Choroid plexus epithelial cell (primary cell): ENCODE measurements around the gene ZNF443.
"Not testable (repeated sequence)": the region's sequence is repeated elsewhere in the genome, so short reads cannot be mapped to it uniquely, and the experiment has no call there.

ENCODE experiments used
- DNase-seq: peaks from one replicate; pipeline ENCODE4 v3.0.0-alpha.2; 2010; ENCODE audit warnings: low read depth
- H3K4me3 ChIP-seq: 2 replicates; pipeline ENCODE4 v1.5.1; 2011; ENCODE audit warnings: low read depth, mild to moderate bottlenecking, control low read depth, low read length, moderate library complexity
- TF ChIP-seq, protein P1 (sequence below): conservative IDR thresholded peaks from 2 replicates; pipeline ENCODE4 v1.5.1; 2011; ENCODE audit warnings: low read depth, mild to moderate bottlenecking, control low read depth, inconsistent platforms, low read length, moderate library complexity

Gene ZNF443

DNA sequence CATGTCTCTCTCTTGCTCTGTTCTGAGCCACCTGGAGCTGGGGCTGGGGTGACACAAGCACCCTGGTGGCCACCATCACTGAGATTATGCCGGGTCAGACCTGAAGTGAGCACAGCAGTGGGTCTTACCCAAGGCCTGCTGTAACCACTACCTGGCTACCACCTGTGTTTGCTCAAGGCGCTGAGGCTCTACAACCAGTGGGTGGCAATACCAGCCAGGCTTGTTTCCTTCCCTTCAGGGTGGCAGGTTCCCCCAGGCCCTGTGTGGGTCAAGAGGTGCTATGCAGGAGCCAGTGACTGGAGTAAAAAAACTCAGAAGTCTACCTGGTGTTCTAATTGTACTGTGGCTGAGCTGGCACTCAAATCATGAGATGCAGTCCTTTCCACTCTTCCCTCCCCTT lies 8.0 kb upstream of the ZNF443 start:
- DNase-seq: no peak
- TF ChIP-seq, protein P1, sequence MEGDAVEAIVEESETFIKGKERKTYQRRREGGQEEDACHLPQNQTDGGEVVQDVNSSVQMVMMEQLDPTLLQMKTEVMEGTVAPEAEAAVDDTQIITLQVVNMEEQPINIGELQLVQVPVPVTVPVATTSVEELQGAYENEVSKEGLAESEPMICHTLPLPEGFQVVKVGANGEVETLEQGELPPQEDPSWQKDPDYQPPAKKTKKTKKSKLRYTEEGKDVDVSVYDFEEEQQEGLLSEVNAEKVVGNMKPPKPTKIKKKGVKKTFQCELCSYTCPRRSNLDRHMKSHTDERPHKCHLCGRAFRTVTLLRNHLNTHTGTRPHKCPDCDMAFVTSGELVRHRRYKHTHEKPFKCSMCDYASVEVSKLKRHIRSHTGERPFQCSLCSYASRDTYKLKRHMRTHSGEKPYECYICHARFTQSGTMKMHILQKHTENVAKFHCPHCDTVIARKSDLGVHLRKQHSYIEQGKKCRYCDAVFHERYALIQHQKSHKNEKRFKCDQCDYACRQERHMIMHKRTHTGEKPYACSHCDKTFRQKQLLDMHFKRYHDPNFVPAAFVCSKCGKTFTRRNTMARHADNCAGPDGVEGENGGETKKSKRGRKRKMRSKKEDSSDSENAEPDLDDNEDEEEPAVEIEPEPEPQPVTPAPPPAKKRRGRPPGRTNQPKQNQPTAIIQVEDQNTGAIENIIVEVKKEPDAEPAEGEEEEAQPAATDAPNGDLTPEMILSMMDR: no peak

DNA sequence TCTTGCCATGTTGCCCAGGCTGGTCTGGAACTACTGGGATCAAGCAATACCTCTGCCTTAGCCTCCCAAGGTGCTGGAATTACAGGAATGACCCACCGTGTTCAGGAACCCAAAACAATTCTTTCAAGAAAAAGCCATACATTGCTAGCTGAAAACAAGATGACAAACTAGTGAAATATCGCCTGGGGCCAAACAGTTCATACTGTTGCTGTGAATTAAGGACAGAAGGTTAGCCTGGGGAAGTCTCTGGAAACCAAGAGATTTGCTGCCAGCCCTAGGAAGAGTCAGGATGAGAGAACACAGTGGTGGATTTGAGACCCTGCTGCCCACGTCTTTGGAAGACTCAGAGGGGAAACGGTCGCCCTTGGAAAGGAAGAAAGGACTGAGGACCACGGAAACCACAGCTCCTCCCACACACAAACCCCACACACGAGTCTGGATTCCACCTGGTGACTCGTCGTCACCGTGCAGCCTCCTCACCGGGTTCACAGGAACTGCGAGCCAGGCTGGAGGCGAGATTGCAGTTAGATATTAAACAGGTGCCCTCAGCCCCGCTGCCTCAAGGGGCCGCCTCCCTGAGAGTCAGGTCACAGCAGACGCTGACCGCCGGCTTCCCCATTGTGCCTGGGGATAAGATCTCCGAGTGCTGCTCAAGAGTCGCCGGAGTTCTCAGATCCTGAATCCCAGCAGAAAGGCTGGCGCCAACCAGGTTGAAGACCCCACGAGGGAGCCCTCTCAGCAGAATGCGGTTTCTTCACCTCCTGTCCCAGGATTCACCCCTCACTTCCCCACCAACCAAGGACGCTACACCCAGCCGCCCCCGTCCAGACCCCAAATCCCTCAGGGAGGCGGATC lies 908 bp downstream of the ZNF443 start:
- H3K4me3 ChIP-seq: peak overlapping the region; percentile 82
- DNase-seq: peak; percentile 8

More for the DNA sequence above, 8.0 kb upstream of the ZNF443 start:
- H3K4me3 ChIP-seq: no peak overlapping the region

DNA sequence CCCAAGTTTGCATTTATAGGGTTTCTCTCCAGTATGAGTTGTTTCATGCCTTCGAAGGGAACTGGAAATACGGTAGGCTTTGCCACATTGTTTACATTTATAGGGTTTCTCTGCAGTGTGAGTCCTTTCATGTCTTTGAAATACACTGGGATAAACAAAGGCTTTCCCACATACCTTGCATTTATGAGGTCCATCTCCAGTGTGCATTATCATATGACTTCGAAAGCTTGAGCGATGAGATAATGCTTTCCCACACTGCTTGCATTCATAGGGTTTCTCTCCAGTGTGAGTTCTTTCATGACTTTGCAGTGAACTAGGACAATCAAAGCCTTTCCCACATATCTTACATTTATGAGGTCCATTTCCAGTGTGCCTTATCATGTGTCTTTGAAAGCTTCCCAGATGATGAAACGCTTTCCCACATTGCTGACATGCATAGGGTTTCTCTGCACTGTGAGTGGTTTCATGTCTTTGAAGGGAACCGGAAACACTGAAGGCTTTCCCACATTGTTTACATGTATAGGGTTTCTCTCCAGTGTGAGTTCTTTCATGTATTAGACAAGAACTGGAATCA lies 10.0 kb downstream of the ZNF443 start:
- not testable (repeated sequence) for DNase-seq

DNA sequence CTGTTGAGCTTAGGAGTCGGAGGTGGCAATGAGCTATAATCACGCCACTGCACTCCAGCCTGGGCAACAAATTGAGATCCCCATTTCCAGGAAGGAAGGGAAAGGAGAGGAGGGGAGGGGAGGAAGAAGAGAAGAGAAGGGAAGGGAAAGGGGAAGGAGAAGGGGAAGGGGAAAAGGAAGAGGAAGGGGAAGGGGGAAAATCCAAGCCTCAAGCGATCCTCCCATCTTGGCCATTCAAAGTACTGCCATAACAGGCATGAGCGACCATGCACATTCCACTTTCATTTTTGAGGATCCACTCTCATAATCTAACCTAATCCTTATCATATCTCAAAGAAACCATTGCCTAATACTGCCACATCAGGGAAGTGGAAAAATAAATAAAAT lies 14.9 kb downstream of the ZNF443 start:
- no peak for DNase-seq
- TF ChIP-seq, protein P1: no peak
- no peak overlapping the region for H3K4me3 ChIP-seq

More for the DNA sequence above, 10.0 kb downstream of the ZNF443 start:
- H3K4me3 ChIP-seq: not testable (repeated sequence)

DNA sequence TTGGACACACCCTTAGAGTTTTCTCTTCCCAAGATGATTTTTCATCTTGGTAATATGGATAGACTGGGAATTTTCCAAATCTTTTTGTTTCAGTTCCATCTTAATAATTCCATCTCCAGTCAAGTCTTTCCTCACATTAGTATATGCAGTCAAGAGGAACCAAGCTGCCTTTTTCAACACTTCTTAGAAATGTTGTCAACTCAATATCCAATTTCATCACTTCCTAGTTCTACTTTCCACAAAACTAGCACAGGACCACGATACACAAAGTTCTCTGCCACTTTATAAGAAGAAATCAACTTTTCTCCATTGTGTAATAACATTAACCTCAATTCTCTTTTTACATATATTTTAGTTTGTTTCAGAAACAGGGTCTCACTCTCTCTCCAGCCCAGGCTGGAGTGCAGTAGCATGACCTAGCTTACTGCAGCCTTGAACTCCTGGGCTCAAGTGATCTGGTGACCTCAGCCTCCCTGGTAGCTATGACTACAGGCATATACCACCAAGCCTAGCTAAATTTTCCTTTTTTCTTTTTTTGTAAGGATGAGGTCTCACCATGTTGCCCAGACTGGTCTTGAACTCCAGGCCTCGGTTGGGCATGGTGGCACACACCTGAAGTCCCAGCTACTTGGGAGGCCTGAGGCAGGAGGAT lies 15.5 kb downstream of the ZNF443 start:
- no peak overlapping the region for H3K4me3 ChIP-seq
- TF ChIP-seq, protein P1: no peak
- no peak for DNase-seq

DNA sequence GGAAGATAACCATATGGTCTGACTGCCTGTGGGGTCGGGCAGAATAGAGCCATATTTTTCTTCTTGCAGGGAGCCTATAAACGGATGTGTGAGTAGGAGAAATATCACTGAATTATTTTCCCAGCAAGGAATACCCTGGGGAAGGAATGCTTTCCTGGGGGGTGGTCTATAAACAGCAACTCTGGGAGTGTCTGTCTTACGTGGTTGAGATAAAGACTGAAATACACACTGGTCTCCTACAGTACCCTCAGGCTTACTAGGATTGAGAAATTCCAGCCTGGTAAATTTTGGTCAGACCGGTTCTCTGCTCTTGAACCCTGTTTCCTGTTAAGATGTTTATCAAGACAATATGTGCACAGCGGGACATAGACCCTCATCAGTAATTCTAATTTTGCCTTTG lies 23.5 kb downstream of the ZNF443 start:
- DNase-seq, H3K4me3 ChIP-seq: not testable (repeated sequence)

DNA sequence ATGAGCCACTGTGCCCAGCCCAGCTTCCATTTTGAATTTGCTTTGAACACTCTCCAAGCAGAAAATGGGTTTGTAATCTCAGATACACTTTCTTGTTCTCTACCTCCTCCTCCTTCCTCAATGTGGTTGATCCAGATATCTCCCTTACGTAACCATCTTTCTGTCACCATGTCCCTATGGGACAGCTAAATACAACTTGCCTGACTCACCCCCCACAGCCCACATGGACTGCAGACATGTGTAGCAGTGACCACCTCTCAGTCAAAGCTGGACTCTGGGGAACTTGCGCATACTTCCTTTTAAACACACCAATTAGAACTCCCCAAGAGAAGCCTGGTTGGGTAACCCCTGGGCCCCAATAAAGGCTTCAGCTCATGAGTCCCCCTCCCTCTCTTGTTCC lies 28.9 kb downstream of the ZNF443 start:
- DNase-seq: no peak
- TF ChIP-seq, protein P1: no peak
- H3K4me3 ChIP-seq: no peak overlapping the region

DNA sequence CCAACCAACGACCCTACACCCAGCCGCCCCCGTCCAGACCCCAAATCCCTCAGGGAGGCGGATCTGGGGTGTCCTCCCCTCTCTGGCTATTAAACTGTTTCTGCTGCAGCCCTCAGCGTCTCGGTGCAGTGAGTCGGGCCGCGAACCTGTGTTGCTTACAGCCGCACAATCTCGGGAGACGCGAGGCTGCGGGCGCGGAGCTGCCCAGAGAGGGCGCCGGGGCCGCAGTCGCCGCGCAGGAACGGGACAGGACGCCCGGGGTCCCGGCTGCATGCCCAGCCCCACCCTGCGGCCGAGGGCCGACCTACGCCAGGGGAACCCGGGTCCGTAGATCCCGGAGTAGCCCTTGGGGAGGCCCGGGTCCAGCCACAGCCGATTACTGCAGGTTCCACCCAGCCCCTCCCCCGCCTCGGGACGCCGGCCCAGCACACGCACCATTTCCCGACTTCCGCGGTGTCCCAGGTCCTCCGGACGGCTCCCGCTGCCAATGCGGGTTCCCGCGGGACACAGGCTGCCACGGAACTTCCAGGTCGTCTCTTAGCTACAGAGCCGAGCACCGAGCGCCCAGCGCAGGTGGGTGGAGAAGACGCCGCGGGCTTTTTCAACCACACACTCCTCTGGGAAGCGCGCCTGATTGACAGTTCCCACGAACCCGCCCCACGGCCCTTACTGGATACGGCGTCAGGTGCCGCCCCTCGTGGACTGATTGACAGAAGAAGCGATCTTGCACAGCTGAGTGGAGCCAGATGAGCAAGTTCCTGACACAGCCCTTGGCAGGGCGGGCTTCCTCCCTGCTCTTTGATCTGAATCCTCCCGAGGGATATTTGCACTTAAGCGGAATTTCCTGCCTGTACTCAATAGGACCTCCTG lies 40.0 kb downstream of the ZNF443 start, which contains the start of gene ZNF799:
Gene ZNF799, minus strand, starts transcription at position 639 of the 870 bp plus-strand sequence. Its CDS starts 201 bp downstream, at position 438.
- TF ChIP-seq, protein P1: no peak
- H3K4me3 ChIP-seq: peak within 1 kb of the TSS; percentile 83
- peak; percentile 97 for DNase-seq

DNA sequence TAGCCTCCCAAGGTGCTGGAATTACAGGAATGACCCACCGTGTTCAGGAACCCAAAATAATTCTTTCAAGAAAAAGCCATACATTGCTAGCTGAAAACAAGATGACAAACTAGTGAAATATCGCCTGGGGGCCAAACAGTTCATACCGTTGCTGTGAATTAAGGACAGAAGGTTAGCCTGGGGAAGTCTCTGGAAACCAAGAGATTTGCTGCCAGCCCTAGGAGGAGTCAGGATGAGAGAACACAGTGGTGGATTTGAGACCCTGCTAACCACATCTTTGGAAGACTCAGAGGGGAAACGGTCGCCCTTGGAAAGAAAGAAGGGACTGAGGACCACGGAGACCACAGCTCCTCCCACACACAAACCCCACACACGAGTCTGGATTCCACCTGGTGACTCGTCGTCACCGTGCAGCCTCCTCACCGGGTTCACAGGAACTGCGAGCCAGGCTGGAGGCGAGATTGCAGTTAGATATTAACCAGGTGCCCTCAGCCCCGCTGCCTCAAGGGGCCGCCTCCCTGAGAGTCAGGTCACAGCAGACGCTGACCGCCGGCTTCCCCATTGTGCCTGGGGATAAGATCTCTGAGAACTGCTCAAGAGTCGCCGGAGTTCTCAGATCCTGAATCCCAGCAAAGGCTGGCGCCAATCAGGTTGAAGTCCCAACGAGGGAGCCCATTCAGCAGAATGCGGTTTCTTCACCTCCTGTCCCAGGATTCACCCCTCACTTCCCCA lies 40.8 kb downstream of the ZNF443 start:
- DNase-seq: peak; percentile 3
- peak overlapping the region; percentile 83 for H3K4me3 ChIP-seq

DNA sequence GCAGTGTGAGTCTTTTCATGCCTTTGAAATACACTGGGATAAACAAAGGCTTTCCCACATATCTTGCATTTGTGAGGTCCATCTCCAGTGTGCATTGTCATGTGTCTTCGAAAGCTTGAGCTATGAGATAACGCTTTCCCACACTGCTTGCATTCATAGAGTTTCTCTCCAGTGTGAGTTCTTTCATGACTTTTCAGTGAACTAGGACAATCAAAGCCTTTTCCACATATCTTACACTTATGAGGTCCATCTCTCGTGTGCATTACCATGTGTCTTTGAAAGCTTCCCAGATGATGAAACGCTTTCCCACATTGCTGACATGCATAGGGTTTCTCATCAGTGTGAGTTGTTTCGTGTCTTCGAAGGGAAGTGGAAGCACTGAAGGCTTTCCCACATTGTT lies 49.7 kb downstream of the ZNF443 start:
- DNase-seq, H3K4me3 ChIP-seq: not testable (repeated sequence)

DNA sequence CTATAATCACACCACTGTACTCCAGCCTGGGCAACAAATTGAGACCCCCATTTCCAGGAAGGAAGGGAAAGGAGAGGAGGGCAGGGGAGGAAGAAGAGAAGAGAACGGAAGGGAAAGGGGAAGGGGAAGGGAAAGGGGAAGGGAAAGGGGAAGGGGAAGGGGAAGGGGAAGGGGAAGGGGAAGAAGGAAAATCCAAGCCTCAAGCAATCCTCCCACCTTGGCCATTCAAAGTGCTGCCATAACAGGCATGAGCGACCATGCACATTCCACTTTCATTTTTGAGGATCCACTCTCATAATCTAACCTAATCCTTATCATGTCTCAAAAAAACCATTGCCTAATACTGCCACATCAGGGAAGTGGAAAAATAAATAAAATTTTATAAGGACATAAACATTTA lies 54.5 kb downstream of the ZNF443 start:
- H3K4me3 ChIP-seq, DNase-seq: not testable (repeated sequence)
